Activated T-cell treated with anti-CD3 and anti-CD28 coated beads, Interleukin-2, amount 50 U/mL, for 4 hours (primary cell): ENCODE data around the gene HSD17B14. TPM values are rescaled to one million over a fixed set of nuclear protein-coding genes. Genes with fewer than 3 reads are reported as not detected.
"Not testable (repeated sequence)": the region's sequence is repeated elsewhere in the genome, so short reads cannot be mapped to it uniquely, and the experiment has no call there.

ENCODE experiments used
- ATAC-seq, 2 donors: fragments of 200-7000 bp; cut with Tn5 transposase; one replicate each; pipeline ENCODE4 v1.10.0; 2021
- DNase-seq: peaks from one replicate; pipeline ENCODE4 v3.0.0-alpha.2; 2020
- H3K27me3 Mint-ChIP-seq: one replicate; pipeline ENCODE4 v1.8.0; 2021; ENCODE audit warnings: low read depth, mixed read lengths
- H3K36me3 Mint-ChIP-seq: one replicate; pipeline ENCODE4 v1.8.0; 2022; ENCODE audit warnings: mixed read lengths; ENCODE audit not compliant: insufficient read depth
- H3K4me1 Mint-ChIP-seq: one replicate; pipeline ENCODE4 v1.8.0; 2021; ENCODE audit warnings: low read depth, mixed read lengths
- H3K4me3 Mint-ChIP-seq: one replicate; pipeline ENCODE4 v1.8.0; 2021; ENCODE audit warnings: mild to moderate bottlenecking, moderate library complexity, mixed read lengths
- H3K9me3 Mint-ChIP-seq: one replicate; pipeline ENCODE4 v1.8.0; 2021; ENCODE audit warnings: mixed read lengths
- total RNA-seq, 3 donors: library from RNA; stranded (reverse); gene quantifications; one replicate each; pipeline ENCODE4 v1.2.1, GENCODE V29; 2021

HSD17B14 gene
- total RNA-seq, 3 donors from 2014 or later = 0.37 to 0.65 (median 0.61) TPM

DNA sequence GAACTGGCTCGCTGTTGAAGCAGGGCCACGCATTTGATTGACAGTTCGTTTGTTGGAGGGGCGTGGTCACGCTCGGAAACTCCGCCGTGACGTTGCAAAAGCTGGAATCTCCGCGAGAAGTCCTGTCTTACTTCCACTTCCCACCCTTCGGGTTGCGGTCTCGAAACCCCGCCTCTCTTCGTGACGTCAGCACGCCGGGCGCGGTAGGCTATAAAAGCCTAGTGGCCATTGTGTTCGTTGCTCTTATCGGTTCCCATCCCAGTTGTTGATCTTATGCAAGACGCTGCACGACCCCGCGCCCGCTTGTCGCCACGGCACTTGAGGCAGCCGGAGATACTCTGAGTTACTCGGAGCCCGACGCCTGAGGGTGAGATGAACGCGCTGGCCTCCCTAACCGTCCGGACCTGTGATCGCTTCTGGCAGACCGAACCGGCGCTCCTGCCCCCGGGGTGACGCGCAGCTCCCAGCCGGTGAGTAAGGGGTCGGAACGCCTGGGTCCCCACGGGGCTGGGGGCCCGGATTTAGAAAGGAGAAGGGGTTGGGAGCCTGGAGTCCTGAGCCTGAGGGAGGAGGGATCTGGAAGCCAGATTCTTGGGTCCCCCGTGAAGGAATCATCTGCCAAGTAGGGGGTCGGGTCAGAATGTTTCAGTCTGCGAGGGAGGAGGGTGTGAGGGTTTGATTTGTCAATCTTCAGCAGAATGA lies 36.0 kb upstream of the HSD17B14 start, which contains the start of gene PPP1R15A:
Gene PPP1R15A (plus strand): TSS at position 240 of the 702 bp plus-strand sequence. CDS start 813 bp downstream, outside the sequence.
- peaks cover 36% of the 10 kb centered on the region for H3K36me3 Mint-ChIP-seq
- H3K4me1 Mint-ChIP-seq = peaks cover 31% of the 10 kb centered on the region
- DNase-seq = peak; percentile 100
- peak within 1 kb of the TSS; percentile 99 for H3K4me3 Mint-ChIP-seq
- ATAC-seq = peak; percentile 49 to 54
- H3K9me3 Mint-ChIP-seq = no peaks in the 10 kb centered on the region
- no peaks in the 10 kb centered on the region for H3K27me3 Mint-ChIP-seq

DNA sequence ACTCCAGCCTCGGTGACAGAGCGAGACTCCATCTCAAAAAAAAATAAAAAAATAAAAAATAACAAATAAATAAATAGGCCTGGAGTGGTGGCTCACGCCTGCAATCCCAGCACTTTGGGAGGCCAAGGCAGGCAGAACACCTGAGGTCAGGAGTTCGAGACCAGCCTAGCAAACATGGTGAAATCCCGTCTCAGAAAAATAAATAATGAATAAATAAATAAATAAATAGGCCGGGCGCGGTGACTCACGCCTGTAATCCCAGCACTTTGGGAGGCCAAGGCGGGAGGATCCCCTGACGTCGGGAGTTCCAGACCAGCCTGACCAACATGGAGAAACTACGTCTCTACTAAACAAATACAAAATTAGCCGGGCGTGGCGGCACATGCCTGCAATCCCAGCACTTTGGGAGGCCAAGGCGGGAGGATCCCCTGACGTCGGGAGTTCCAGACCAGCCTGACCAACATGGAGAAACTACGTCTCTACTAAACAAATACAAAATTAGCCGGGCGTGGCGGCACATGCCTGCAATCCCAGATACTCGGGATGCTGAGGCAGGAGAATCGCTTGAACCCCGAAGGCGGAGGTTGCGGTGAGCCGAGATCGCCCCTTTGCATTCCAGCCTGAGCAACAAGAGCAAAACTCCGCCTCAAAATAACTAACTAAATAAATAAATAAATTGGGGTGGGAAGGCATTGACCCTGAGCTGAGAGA lies 35.3 kb upstream of the HSD17B14 start:
- not testable (repeated sequence) for DNase-seq, H3K9me3 Mint-ChIP-seq, ATAC-seq, H3K27me3 Mint-ChIP-seq
- H3K36me3 Mint-ChIP-seq = peaks cover 36% of the 10 kb centered on the region
- H3K4me3 Mint-ChIP-seq = peak overlapping the region; percentile 99
- peaks cover 31% of the 10 kb centered on the region for H3K4me1 Mint-ChIP-seq

DNA sequence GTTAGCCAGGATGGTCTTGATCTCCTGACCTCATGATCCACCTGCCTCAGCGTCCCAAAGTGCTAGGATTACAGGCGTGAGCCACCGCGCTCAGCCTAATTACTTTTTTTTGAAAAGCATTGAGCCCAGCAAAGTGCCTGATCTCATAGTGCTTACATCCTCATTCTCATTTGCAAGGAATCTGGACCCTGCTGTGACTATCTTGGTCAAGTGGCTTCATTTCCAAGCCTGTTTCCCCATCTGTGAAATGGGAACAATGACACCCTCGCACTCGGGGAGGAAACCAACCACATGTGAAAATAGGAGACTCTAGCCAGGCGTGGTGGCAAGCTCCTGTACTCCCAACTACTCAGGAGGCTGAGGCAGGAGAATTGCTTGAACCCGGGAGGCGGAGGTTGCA lies 33.8 kb upstream of the HSD17B14 start:
- Mint-ChIP-seq H3K4me3 (no peak overlapping the region), H3K4me1 (peaks cover 18% of the 10 kb centered on the region), H3K27me3 (peaks cover 2% of the 10 kb centered on the region), H3K36me3 (peaks cover 22% of the 10 kb centered on the region), H3K9me3 (no peaks in the 10 kb centered on the region)
- no peak for ATAC-seq
- DNase-seq = no peak

DNA sequence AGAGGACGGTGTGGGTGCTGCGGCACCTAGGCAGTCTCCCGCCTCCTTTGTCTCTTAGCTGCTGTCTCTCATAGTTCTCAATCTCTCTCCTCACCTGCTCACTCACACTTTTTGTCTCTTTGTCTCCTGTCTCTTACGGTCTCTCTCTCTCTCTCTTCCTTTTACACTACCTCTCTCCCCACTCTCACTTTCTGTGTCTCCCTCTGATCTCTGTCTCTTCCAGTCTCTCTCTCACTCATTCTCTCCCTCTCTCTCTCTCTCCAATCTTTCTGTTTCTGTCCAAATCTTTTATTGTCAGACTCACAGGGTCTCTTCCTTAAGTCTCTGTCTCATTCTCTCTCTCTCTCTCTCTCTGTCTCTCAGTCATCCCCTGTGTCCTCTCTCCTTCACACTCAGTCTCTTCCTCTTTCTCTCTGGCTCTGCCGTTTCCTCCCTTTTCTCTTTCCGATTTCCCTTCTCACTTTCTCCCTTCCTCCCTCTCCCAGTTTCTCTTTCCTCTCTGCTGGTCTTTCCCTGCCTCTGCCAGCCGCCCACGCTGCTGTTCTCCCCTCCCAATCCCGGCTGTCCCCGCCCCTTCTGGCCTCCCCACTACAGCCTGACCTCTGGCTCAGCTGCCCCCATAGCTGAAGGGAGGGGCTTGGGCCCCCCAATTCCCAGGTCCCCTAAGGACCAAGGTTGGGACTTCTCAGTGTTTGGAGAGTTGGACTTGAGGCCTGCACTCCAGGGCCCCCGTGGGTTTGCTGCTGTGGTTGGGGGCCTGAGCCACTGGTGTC lies 32.0 kb upstream of the HSD17B14 start, which contains the start of gene PLEKHA4:
Gene PLEKHA4 (minus strand): TSS at position 504 of the 773 bp plus-strand sequence. CDS start 997 bp downstream, outside the sequence.
- DNase-seq (no peak), ATAC-seq (no peak)
- peaks cover 7% of the 10 kb centered on the region for H3K36me3 Mint-ChIP-seq
- peaks cover 5% of the 10 kb centered on the region for H3K4me1 Mint-ChIP-seq
- no peaks in the 10 kb centered on the region for H3K9me3 Mint-ChIP-seq
- peaks cover 2% of the 10 kb centered on the region for H3K27me3 Mint-ChIP-seq
- no peak within 1 kb of the TSS for H3K4me3 Mint-ChIP-seq

DNA sequence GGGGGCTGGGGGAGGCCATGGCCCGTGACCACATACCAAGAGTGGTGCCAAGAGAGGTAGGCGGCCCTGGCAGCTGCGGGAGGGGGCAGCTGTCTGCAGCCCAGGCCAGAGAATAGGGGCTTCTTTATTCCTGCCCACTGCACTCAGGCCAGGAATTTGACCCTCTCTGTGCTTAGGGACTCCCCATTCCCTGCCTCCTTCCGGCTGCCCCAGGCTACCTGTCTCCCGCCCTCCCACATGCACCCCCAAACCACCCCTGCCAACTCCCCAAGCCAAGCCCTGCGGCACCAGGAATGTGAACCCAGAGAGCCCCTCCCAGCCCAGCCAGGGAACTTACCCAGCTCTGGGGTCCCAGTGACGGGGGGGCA lies 31.4 kb upstream of the HSD17B14 start:
- H3K4me1 Mint-ChIP-seq = peaks cover 1% of the 10 kb centered on the region
- ATAC-seq (no peak), DNase-seq (no peak)
- H3K4me3 Mint-ChIP-seq = no peak overlapping the region
- H3K36me3 Mint-ChIP-seq = peaks cover 1% of the 10 kb centered on the region
- no peaks in the 10 kb centered on the region for H3K9me3 Mint-ChIP-seq
- H3K27me3 Mint-ChIP-seq = peaks cover 2% of the 10 kb centered on the region

DNA sequence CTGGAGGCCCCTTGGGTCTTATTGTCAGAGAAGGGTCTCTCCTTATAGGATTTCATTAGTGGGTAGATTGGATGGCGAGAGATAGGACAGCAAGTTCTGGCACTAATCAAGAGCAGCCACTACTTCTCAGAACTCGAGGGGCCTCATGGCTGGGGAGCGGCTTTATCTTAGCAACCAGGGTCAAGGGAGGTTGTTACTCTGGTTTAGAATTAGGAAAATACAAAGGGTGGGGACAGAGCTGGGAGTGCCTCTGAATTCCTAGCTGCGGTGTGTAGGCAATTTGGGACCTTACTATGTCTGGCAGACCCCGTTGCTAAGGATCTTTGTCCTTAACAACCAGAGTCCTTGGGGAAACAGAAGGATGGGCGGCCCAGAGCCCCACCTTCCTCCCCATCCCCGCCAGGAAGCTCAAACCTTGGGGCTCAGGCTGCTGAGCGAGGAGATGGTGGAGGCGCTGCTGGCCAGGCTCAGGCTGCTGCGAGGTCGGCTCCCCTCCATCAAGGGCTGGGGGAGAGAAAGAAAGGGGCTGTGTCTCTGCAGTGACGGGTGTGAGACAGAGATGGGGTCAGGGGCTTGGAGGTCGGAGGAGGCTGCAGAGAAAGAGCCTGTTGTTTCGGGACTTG lies 30.9 kb upstream of the HSD17B14 start:
- no peak for ATAC-seq
- Mint-ChIP-seq H3K27me3 (peaks cover 2% of the 10 kb centered on the region), H3K9me3 (no peaks in the 10 kb centered on the region), H3K4me1 (peaks cover 1% of the 10 kb centered on the region), H3K36me3 (no peaks in the 10 kb centered on the region), H3K4me3 (no peak overlapping the region)
- DNase-seq = no peak

DNA sequence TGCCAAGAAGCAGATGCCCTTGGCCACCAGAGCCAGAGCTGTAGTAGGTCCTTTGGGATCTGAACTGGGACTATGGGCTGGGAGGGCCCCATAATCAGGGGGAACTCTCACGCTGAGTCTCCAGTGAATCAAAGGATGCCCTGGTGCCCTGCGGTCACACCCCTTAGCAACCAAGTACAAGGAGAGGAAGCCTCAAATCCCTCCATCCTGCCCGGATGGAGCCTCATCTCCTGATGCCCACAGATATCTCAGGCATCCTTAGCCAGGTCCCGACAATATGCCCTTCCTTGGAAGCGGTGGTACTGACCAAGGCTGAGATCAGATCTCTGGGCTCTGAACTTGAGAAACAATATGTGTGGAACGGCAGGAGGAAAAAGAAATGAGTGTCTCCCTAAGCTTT lies 30.4 kb upstream of the HSD17B14 start:
- no peaks in the 10 kb centered on the region for H3K9me3 Mint-ChIP-seq
- no peak for DNase-seq
- H3K4me1 Mint-ChIP-seq = no peaks in the 10 kb centered on the region
- no peaks in the 10 kb centered on the region for H3K36me3 Mint-ChIP-seq
- H3K27me3 Mint-ChIP-seq = peaks cover 2% of the 10 kb centered on the region
- no peak overlapping the region for H3K4me3 Mint-ChIP-seq
- ATAC-seq = no peak

DNA sequence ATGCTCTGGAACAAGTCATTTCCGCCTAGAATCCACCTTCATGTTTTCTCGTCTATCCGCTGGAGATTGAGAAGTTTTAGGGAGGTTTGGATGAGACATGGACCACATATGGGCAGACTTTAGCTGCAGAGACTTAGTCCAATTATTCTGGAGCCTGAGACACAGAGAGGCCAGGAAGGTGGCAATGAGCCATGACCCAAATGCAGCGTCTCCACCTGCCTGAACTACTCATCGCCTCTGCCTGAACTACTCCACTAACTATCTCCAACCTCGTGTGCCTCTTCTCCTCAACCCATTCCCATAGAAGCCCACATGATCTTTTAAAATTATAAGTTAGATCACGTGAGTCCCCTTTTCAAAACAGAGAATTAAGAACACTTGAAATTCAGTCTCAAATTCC lies 26.5 kb upstream of the HSD17B14 start:
- Mint-ChIP-seq H3K4me3 (no peak overlapping the region), H3K9me3 (no peaks in the 10 kb centered on the region), H3K4me1 (peaks cover 4% of the 10 kb centered on the region), H3K27me3 (peaks cover 2% of the 10 kb centered on the region), H3K36me3 (no peaks in the 10 kb centered on the region)
- DNase-seq (no peak), ATAC-seq (no peak)

DNA sequence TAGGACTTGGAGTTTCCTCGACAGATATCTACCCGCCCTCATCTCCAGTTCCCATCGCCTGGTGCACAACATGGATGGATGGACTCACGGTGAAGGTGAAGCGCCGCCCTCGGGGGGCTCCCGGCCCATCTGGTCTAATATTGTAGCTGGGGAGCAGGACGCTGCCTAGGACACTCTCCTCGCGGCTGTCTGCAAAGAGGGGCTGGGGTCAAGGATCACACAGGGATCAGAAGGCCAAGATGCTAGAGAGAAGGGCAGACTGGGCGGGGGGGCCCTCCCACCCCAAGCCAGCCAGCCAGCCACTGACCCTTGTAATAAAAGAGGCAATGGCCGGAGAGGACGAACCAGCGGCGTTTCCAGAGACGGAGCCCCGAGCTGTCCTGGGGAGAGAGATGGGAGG lies 25.0 kb upstream of the HSD17B14 start:
- no peak for DNase-seq
- H3K9me3 Mint-ChIP-seq = no peaks in the 10 kb centered on the region
- H3K27me3 Mint-ChIP-seq = peaks cover under 1% of the 10 kb centered on the region
- H3K36me3 Mint-ChIP-seq = no peaks in the 10 kb centered on the region
- no peak overlapping the region for H3K4me3 Mint-ChIP-seq
- ATAC-seq = no peak
- peaks cover 4% of the 10 kb centered on the region for H3K4me1 Mint-ChIP-seq

DNA sequence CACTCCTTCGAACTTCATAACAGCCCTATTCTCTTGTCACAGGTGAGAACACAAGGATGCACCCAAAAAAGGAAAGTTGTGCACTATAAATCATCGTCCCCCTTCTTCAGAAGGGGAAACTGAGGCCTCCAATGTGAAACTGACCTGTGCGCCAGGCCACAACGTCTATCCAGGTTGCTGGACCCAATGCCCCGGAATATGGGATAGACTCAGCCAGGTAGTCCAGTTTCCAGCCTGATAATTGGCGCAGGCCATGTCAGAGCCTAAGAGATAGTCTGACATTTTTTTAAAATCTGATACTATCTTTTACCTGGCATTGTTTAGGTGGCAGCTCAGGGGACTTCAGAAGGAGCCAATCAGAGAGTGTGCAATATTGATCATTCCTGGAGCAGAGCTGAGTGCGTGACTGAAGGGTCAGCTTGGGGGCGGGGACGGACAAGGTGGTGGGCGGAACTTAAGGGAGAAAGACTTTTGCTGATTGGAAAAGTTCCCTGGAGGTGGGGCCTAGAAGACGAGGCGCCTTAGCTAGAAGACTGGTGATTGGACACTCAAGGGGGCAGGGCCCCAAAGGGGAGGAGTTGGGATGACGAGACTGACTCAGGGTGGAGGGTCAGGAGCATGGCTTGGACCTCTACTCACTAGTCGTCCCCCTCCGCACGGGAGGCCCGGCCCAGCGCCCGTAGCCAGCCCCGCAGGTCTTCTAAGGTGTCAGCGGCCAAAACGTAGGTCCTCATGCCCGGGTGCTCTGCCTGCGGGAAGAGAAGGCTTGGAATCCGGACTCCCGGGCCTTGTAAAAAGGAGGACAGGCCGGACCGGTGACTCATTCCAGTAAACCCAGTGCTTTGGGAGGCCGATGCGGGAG lies 23.7 kb upstream of the HSD17B14 start:
- Mint-ChIP-seq H3K36me3 (no peaks in the 10 kb centered on the region), H3K4me3 (peak overlapping the region; percentile 4), H3K4me1 (peaks cover 4% of the 10 kb centered on the region), H3K9me3 (no peaks in the 10 kb centered on the region), H3K27me3 (no peaks in the 10 kb centered on the region)
- ATAC-seq (no peak), DNase-seq (no peak)

DNA sequence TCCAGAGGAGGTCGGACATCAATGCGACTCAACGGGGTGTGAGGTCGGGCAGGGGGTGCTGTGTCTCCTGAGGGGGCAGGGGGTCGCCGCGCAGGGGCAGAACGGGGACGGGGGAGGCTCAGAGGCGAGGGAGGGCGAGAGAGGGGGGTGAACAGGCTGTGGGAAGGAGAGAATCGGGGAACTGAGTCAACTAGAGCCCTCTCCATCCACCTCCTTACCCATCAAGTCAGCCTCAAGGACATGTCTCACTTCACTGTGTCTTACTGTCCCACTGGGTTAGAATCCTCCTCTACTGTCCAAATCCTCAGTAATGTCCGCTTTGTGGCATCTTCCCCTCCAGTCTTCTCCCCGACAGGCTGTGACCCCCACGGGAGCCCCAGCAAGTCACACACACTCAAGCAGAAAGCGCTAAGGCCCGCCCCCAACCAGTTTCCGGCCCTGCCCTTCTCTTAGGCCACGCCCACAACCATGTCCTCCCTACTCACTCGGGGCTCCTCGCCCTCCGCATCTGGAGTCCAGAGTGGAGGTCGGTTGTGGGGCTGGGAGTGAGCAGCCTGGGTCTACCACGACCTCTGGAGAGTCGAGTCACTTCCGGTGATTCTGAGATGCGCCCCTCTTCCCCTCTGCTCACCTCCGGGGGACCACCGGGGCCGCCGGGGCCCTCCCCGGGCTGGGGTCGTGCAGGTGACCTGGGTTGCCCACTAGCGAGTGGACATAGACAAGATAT lies 22.9 kb upstream of the HSD17B14 start:
- Mint-ChIP-seq H3K27me3 (no peaks in the 10 kb centered on the region), H3K4me3 (peak overlapping the region; percentile 89), H3K9me3 (no peaks in the 10 kb centered on the region), H3K4me1 (peaks cover 4% of the 10 kb centered on the region), H3K36me3 (no peaks in the 10 kb centered on the region)
- peak; percentile 75 for DNase-seq
- ATAC-seq = peak; percentile 94 to 95

DNA sequence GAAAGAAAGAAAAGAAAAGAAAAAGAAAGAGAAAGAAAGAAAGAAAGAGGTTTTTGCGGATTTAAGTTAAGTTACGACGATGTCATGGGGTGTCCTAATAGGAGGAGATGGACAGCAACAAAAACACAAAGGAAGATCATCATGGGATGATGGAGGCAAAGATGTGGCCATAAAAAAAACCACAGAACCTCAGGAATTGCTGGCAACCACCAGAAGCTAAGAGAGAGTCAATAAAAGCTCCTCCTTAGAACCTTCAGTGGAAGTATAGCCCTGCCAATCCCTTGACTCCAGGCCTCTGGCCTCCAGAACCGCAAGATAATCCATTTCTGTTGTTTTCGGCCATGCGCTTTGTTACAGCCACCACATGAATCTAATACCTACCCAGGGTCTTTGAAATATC lies 20.6 kb upstream of the HSD17B14 start:
- Mint-ChIP-seq H3K9me3 (no peaks in the 10 kb centered on the region), H3K4me3 (no peak overlapping the region), H3K27me3 (no peaks in the 10 kb centered on the region), H3K36me3 (no peaks in the 10 kb centered on the region), H3K4me1 (peaks cover 4% of the 10 kb centered on the region)
- DNase-seq (no peak), ATAC-seq (no peak)

DNA sequence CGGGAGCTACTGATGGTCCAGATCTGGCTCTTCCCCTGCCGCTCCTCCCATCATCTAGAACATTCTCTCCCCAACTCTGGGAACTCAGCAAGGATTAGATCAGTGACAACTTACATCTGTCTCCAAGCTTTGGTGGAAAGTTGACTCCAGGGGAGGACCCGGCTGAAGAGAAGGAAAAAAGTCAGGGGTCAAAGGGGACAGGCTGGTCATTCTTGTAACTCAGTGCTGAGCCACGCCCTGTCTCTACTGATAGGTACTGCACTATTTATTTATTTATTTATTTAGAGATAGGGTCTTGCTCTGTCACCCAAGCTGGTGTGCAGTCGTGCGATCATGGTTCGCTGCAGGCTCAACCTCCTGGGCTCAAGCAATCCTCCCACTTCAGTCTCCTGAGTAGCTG lies 17.8 kb upstream of the HSD17B14 start:
- Mint-ChIP-seq H3K4me3 (no peak overlapping the region), H3K27me3 (no peaks in the 10 kb centered on the region), H3K4me1 (peaks cover 2% of the 10 kb centered on the region), H3K36me3 (no peaks in the 10 kb centered on the region), H3K9me3 (no peaks in the 10 kb centered on the region)
- no peak for DNase-seq
- no peak for ATAC-seq
